HepG2 (cell line): ENCODE data around the gene MPIG6B. TPM values are rescaled to one million over a fixed set of nuclear protein-coding genes. Genes with fewer than 3 reads are reported as not detected.

ENCODE experiments used
- ARNTL ChIP-seq: sonication (generic); formaldehyde crosslinking; IDR thresholded peaks from 2 replicates; pipeline ENCODE4 v1.4.0; 2020; ENCODE audit warnings: mild to moderate bottlenecking, missing genetic modification reagents
- BHLHE40 ChIP-seq: IDR thresholded peaks from 2 replicates; pipeline ENCODE4 v1.6.1; 2011; ENCODE audit warnings: low read length, improper control_type of control experiment
- CENPT ChIP-seq: sonication (generic); formaldehyde crosslinking; IDR thresholded peaks from 2 replicates; pipeline ENCODE4 v1.8.0; 2022; ENCODE audit warnings: low read depth, mild to moderate bottlenecking, moderate library complexity, missing genetic modification reagents
- DMAP1 ChIP-seq: IDR thresholded peaks from 2 replicates; pipeline ENCODE4 v1.6.1; 2016
- HMGXB4 ChIP-seq, 2 experiments: sonication (generic) in 1 of 2; formaldehyde crosslinking in 1 of 2; IDR thresholded peaks; 2 replicates each; pipeline versions ENCODE4 v1.4.0 to v1.6.1; 2018 to 2020; ENCODE audit warnings: missing genetic modification reagents in 2 of 2, borderline replicate concordance in 1 of 2, low read depth in 1 of 2, mild to moderate bottlenecking in 1 of 2, missing biosample characterization in 1 of 2
- KAT2B ChIP-seq: fragments of 150-350 bp; IDR thresholded peaks from 2 replicates; pipeline ENCODE4 v1.6.1; 2014; ENCODE audit warnings: low read depth, low read length, borderline replicate concordance
- KDM3A ChIP-seq: IDR thresholded peaks from 2 replicates; pipeline ENCODE4 v1.6.1; 2018; ENCODE audit warnings: low read depth, missing compliant biosample characterization
- POLR2AphosphoS5 ChIP-seq: IDR thresholded peaks from 2 replicates; pipeline ENCODE4 v1.6.1; 2012; ENCODE audit warnings: low read depth, low read length
- PREB ChIP-seq: sonication (generic); formaldehyde crosslinking; IDR thresholded peaks from 2 replicates; pipeline ENCODE4 v1.4.0; 2020; ENCODE audit warnings: missing genetic modification reagents
- RFX1 ChIP-seq: fragments of 450-650 bp; IDR thresholded peaks from 2 replicates; pipeline ENCODE4 v1.6.1; 2017
- THAP9 ChIP-seq: sonication (generic); formaldehyde crosslinking; IDR thresholded peaks from 2 replicates; pipeline ENCODE4; 2020; ENCODE audit warnings: missing genetic modification reagents, mild to moderate bottlenecking, borderline replicate concordance
- THRA ChIP-seq: sonication (generic); formaldehyde crosslinking; IDR thresholded peaks from 2 replicates; pipeline ENCODE4 v1.4.0; 2020; ENCODE audit warnings: missing genetic modification reagents, borderline replicate concordance
- XRCC5 ChIP-seq: fragments of 200-400 bp; formaldehyde crosslinking; optimal IDR thresholded peaks from 2 replicates; pipeline ENCODE3; 2017; ENCODE audit warnings: mild to moderate bottlenecking, low read length
- YEATS4 ChIP-seq: sonication (generic); formaldehyde crosslinking; IDR thresholded peaks from 2 replicates; pipeline ENCODE4 v1.4.0; 2020; ENCODE audit warnings: missing genetic modification reagents, borderline replicate concordance
- ZBTB25 ChIP-seq: IDR thresholded peaks from 2 replicates; pipeline ENCODE4 v1.6.1; 2018; ENCODE audit warnings: missing genetic modification reagents
- ZNF337 ChIP-seq: sonication (generic); formaldehyde crosslinking; IDR thresholded peaks from 2 replicates; pipeline ENCODE4 v1.5.1; 2020; ENCODE audit warnings: missing genetic modification reagents, low read depth, mild to moderate bottlenecking, borderline replicate concordance
- ZNF496 ChIP-seq: sonication (generic); formaldehyde crosslinking; IDR thresholded peaks from 2 replicates; pipeline ENCODE4 v1.8.1; 2023; ENCODE audit warnings: mild to moderate bottlenecking, moderate library complexity, missing genetic modification reagents; ENCODE audit not compliant: insufficient replicate concordance
- ZNF710 ChIP-seq: sonication (generic); formaldehyde crosslinking; IDR thresholded peaks from 2 replicates; pipeline ENCODE4 v1.5.0; 2020; ENCODE audit warnings: mild to moderate bottlenecking, missing genetic modification reagents, borderline replicate concordance
- polyA plus RNA-seq, 8 experiments: library from polyadenylated mRNA; depleted of rRNA in 3 of 8; stranded (reverse) in 7 of 8; unstranded in 1 of 8; fragments of >200 nt; fragmentation: Illumina TruSeq in 4 of 8; extraction: Trizol in 4 of 8; gene quantifications; 2 replicates each; pipeline versions ENCODE4 v1.2.1 to v1.2.3, GENCODE V29; 2011 to 2016; ENCODE audit warnings: low read depth in 4 of 8, missing spikeins in 1 of 8, mixed read lengths in 1 of 8; ENCODE audit not compliant: insufficient read depth in 1 of 8
- total RNA-seq, 5 experiments: library from RNA; depleted of rRNA; stranded (reverse); fragments of >200 nt; fragmentation: Illumina TruSeq; extraction: Trizol; gene quantifications; 2 replicates each; pipeline ENCODE4 v1.2.3, GENCODE V29; 2016; ENCODE audit warnings: low read depth in 1 of 5

MPIG6B gene
- total and polyA plus RNA-seq, 2 of the 13 experiments (the other 11 are each of a cell fraction or from before 2014, with no cell fraction given), result not detected

GRCh38 chr6:31737315-31737990, 14.3 kb downstream of the MPIG6B start (continued):
- TF ChIP-seq ZNF496 (CRISPR knock-in tag) (no peak), XRCC5 (no peak), YEATS4 (CRISPR knock-in tag) (no peak; the same call in 1 of the 2 replicates), THRA (CRISPR knock-in tag) (peak; percentile 78; the same call in 1 of the 2 replicates), ARNTL (CRISPR knock-in tag) (no peak), THAP9 (no peak), CENPT (CRISPR knock-in tag) (no peak), ZNF337 (CRISPR knock-in tag) (0 out of 2 replicates have a peak, but pooled peaks have one; percentile 41), POLR2AphosphoS5 (peak; percentile 73), DMAP1 (CRISPR knock-in tag) (peak; percentile 25), ZBTB25 (CRISPR knock-in tag) (no peak), BHLHE40 (peak; percentile 25; the same call in 1 of the 2 replicates), PREB (CRISPR knock-in tag) (no peak), ZNF710 (CRISPR knock-in tag) (no peak), KDM3A (no peak), KAT2B (no peak), RFX1 (peak; percentile 82), HMGXB4 (CRISPR knock-in tag; IDR thresholded peaks at IDR 0.05; ENCODE audit: borderline replicate concordance in 1 of 2, low read depth in 1 of 2) (peak in 1 of 2 experiments; percentile 11; a peak in 2 of 4 replicates)
